Measurements from ENCODE around the gene KIAA0825. TPM values are rescaled to one million over a fixed set of nuclear protein-coding genes. Genes with fewer than 3 reads are reported as not detected.

The KIAA0825 gene, protein sequence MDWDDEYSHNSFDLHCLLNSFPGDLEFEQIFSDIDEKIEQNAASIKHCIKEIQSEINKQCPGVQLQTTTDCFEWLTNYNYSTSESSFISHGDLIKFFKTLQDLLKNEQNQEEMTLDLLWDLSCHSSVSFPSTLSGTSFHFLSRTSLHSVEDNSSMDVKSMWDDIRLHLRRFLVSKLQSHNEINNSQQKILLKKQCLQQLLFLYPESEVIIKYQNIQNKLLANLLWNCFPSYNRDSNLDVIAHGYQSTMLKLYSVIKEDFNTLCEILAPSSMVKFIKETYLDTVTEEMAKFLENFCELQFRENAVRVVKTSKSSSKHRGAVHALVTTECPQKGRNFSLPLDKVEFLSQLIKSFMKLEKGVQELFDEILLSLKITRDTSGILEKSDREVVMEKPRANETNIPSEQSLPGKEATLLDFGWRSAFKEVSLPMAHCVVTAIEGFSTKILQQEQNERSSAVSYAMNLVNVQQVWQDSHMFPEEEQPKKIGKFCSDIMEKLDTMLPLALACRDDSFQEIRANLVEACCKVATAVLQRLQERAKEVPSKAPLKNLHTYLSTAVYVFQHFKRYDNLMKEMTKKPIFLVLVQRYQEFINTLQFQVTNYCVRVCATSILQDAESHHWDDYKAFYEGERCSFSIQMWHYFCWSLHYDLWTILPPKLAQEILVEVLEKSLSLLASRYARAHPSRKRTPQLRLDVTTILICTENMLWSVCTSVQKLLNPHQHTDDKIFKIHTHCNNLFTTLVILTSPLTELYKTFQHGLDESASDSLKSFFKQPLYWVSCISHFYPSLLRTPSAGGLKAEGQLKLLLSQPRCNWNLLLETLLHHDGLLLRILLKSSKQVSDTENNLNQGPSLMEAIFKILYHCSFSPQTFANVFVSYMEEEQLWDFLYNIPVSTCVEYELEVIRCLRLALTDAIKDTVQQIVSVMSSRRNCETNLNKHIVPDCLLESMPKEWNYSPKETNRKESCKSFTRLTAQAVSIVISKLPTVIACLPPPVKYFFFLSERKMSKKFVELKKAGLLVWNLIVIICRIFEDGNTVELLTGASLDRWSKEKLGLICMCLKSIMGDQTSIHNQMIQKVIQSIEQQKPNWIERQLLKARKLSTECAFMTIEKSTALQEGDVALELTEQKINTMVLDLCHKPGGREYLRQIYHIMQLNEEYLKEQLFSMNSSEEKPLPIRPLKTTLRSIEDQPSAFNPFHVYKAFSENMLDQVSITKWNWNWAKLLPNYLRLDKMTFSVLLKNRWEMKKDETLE (N-terminal part only)
- total RNA-seq (1 to 10 TPM; 3.7 to 4.3 TPM), polyA plus RNA-seq (under 1 TPM in 1 of 2 donors, not detected in 1; 0.54 TPM)
- long read RNA-seq, donor 1, partial matches to known transcripts, result 0 of 6 reads
- long read RNA-seq, donor 1, other reads (novel, unspliced or antisense), result 6 of 6 reads
- long read RNA-seq, donor 2, partial matches to known transcripts, result 0 of 7 reads
- long read RNA-seq, donor 2, other reads (novel, unspliced or antisense), result 6 of 7 reads

DNA sequence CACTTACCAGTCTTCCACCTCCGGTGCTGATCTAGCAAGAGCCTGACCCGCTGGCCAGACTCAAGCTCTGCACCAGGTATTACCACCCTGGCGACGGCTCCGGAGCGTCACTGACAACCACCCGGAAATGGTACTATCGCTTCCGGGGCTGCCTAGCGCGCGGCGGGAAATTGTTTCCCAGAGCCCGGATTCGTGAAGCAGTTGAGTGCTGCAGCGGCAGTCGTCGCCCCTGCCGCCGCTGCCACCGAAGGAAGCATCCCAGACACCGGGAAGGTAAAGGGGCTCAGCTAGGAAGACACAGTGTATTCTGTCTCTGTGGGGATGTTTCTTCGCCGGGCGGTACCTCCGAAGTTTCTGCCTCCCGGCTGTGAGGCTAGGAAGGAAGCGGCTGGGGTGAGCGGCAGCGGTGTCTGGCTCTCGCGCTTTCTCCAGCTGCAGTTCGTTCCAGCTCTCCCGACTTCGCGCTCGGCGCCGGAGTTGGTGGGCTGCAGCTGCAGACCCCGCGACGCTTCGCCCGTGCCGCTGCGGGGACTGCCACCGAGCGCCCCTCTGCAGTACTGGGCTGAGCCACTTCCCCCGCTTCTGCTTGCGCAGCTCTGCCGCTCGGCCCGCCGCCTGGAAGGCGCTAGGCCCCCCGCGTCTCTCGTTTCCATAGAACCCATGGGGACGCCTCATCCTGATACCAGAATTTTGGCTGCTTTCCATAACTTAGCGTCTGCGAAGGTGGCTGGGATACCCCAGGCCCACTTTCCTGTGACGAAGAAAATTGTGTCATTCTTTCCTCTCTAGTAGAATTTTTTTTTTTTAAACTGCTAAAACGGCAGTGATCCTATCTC lies at the start of gene KIAA0825, which contains the start of gene SLF1:
TSS of gene KIAA0825 (minus strand) at position 112 of the 836 bp plus-strand sequence. CDS start 81,478 bp downstream, outside the sequence.
TSS of gene SLF1 (plus strand) at position 177 of the 836 bp plus-strand sequence. CDS start 10,142 bp downstream, outside the sequence.
- H3K9me3 ChIP-seq (ENCODE audit: control insufficient read depth, low read length), result no peaks in the 10 kb centered on the region
- H3K4me1 ChIP-seq (ENCODE audit: control insufficient read depth in 1 of 2, insufficient read depth in 2 of 2, low read length in 2 of 2), result no peaks in the 10 kb centered on the region
- no peaks in the 10 kb centered on the region for H3K27me3 ChIP-seq (ENCODE audit: control insufficient read depth in 1 of 2, insufficient read depth in 2 of 2, low read length in 1 of 2)
- 0 to 1% methylated on average over 57 to 63 of the region's 63 CpGs for WGBS, 2 donors
- no peaks in the 10 kb centered on the region for H3K36me3 ChIP-seq (ENCODE audit: control insufficient read depth in 1 of 2, insufficient read depth in 2 of 2, low read length in 1 of 2)
- DNase-seq, result peak; percentile 91 to 95
- peak; percentile 97 for ATAC-seq (ENCODE audit: low FRiP score)
- intact Hi-C loops (cut with DNase I), result no loop called here
- peak within 1 kb of the TSS; percentile 37 to 90 for H3K4me3 ChIP-seq (ENCODE audit: low read length in 2 of 2)
- H3K27ac ChIP-seq (ENCODE audit: low read depth in 1 of 2, low read length in 2 of 2), result no peak within 1 kb of the TSS

DNA sequence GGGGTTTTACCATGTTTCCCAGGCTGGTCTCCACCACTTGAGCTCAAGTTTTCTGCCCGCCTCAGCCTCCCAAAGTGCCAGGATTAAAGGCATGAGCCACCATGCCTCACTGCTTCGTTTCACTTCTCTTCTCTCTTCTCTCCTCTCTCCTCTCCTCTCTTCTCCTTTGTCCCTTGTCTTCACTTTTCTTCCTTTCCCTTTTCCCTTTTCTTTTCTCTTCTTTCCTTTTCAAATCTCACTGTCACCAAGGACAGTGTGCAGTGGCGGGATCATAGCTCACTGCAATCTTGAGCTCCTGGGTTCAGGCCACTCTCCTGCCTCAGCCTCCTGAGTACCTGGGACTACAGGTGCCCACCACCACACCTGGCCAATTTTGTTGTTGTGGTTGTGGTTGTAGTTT lies 49.5 kb upstream of the KIAA0825 start:
- no peaks in the 10 kb centered on the region for H3K27me3 ChIP-seq (ENCODE audit: control insufficient read depth in 1 of 2, insufficient read depth in 2 of 2, low read length in 1 of 2)
- ATAC-seq (ENCODE audit: low FRiP score), result no peak

DNA sequence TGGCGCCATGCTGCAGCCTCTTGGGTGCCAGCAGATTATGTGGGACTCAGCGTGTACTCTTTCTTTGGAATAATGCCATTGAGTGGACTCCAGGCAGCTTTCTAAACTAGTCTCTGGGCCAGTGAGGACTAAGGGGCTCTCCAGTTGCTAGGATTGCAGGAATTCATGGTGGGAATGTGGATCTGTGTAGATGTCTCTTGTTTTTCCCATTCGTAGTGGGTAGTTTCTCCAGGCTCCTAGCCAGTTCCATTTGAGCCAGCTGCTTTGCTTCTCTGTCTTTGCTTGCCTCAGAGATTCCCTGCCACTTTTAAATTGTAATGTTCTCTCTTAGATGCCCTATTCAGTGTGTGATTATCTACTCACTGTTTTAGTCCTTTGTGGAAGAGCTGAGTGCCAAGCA lies 42.7 kb upstream of the KIAA0825 start:
- DNase-seq (no peak), ATAC-seq (ENCODE audit: low FRiP score) (no peak)
- no peaks in the 10 kb centered on the region for H3K9me3 ChIP-seq (ENCODE audit: control insufficient read depth, low read length)
- no peak overlapping the region for H3K4me3 ChIP-seq (ENCODE audit: low read length in 2 of 2)
- no peaks in the 10 kb centered on the region for H3K36me3 ChIP-seq (ENCODE audit: control insufficient read depth in 1 of 2, insufficient read depth in 2 of 2, low read length in 1 of 2)
- intact Hi-C loops (cut with DNase I), result no loop called here
- H3K27me3 ChIP-seq (ENCODE audit: control insufficient read depth in 1 of 2, insufficient read depth in 2 of 2, low read length in 1 of 2), result no peaks in the 10 kb centered on the region
- H3K4me1 ChIP-seq (ENCODE audit: control insufficient read depth in 1 of 2, insufficient read depth in 2 of 2, low read length in 2 of 2), result no peaks in the 10 kb centered on the region
- 73 to 77% methylated on average over 3 of the region's 3 CpGs for WGBS, 2 donors
- no peak overlapping the region for H3K27ac ChIP-seq (ENCODE audit: low read depth in 1 of 2, low read length in 2 of 2)

More for the DNA sequence above, 49.5 kb upstream of the KIAA0825 start:
- intact Hi-C loops (cut with DNase I), result no loop called here
- no peaks in the 10 kb centered on the region for H3K4me1 ChIP-seq (ENCODE audit: control insufficient read depth in 1 of 2, insufficient read depth in 2 of 2, low read length in 2 of 2)
- DNase-seq, result no peak
- no peak overlapping the region for H3K27ac ChIP-seq (ENCODE audit: low read depth in 1 of 2, low read length in 2 of 2)
- no peaks in the 10 kb centered on the region for H3K9me3 ChIP-seq (ENCODE audit: control insufficient read depth, low read length)
- no peaks in the 10 kb centered on the region for H3K36me3 ChIP-seq (ENCODE audit: control insufficient read depth in 1 of 2, insufficient read depth in 2 of 2, low read length in 1 of 2)
- WGBS, 2 donors, result 97 to 99% methylated on average over 3 of the region's 3 CpGs
- no peak overlapping the region for H3K4me3 ChIP-seq (ENCODE audit: low read length in 2 of 2)

GRCh38 chr5:94660506-94660905 lies 42.1 kb upstream of the KIAA0825 start:
- Histone ChIP-seq H3K9me3 (ENCODE audit: control insufficient read depth, low read length) (no peaks in the 10 kb centered on the region), H3K4me1 (ENCODE audit: control insufficient read depth in 1 of 2, insufficient read depth in 2 of 2, low read length in 2 of 2) (no peaks in the 10 kb centered on the region), H3K27ac (ENCODE audit: low read depth in 1 of 2, low read length in 2 of 2) (no peak overlapping the region), H3K27me3 (ENCODE audit: control insufficient read depth in 1 of 2, insufficient read depth in 2 of 2, low read length in 1 of 2) (no peaks in the 10 kb centered on the region), H3K36me3 (ENCODE audit: control insufficient read depth in 1 of 2, insufficient read depth in 2 of 2, low read length in 1 of 2) (no peaks in the 10 kb centered on the region), H3K4me3 (ENCODE audit: low read length in 2 of 2) (no peak overlapping the region)
- 98% methylated on average over 8 of the region's 8 CpGs for WGBS, 2 donors
- ATAC-seq (ENCODE audit: low FRiP score) (no peak), DNase-seq (no peak)
- intact Hi-C loops (cut with DNase I), result no loop called here

DNA sequence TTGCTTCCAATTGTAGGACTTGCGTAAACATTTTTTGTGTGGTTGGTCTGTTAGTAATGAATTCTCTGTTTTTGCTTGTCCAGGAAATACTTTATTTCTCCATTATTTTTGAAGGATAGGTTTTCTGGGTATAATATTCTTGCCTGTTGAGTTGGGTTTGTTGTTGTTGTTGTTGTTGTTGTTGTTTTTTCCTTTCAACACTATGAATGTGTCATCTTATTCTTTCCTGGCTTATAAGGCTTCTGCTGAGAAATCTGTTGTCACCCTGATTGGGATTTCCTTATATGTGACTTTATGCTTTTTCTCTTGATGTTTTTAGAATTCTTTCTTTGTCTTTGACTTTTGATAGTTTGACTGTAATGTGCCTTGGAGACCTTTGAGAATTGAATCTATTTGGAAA lies 39.9 kb upstream of the KIAA0825 start:
- WGBS, 2 donors, result 95 to 97% methylated on average over 1 of the region's 1 CpG
- Histone ChIP-seq H3K4me1 (ENCODE audit: control insufficient read depth in 1 of 2, insufficient read depth in 2 of 2, low read length in 2 of 2) (no peaks in the 10 kb centered on the region), H3K9me3 (ENCODE audit: control insufficient read depth, low read length) (no peaks in the 10 kb centered on the region), H3K4me3 (ENCODE audit: low read length in 2 of 2) (no peak overlapping the region), H3K27me3 (ENCODE audit: control insufficient read depth in 1 of 2, insufficient read depth in 2 of 2, low read length in 1 of 2) (no peaks in the 10 kb centered on the region), H3K27ac (ENCODE audit: low read depth in 1 of 2, low read length in 2 of 2) (no peak overlapping the region), H3K36me3 (ENCODE audit: control insufficient read depth in 1 of 2, insufficient read depth in 2 of 2, low read length in 1 of 2) (no peaks in the 10 kb centered on the region)
- intact Hi-C loops (cut with DNase I), result no loop called here
- no peak for ATAC-seq (ENCODE audit: low FRiP score)
- DNase-seq, result no peak

- Histone ChIP-seq H3K4me1 (ENCODE audit: control insufficient read depth in 1 of 2, insufficient read depth in 2 of 2, low read length in 2 of 2) (no peaks in the 10 kb centered on the region), H3K36me3 (ENCODE audit: control insufficient read depth in 1 of 2, insufficient read depth in 2 of 2, low read length in 1 of 2) (no peaks in the 10 kb centered on the region), H3K27ac (ENCODE audit: low read depth in 1 of 2, low read length in 2 of 2) (no peak overlapping the region), H3K4me3 (ENCODE audit: low read length in 2 of 2) (no peak overlapping the region), H3K9me3 (ENCODE audit: control insufficient read depth, low read length) (no peaks in the 10 kb centered on the region), H3K27me3 (ENCODE audit: control insufficient read depth in 1 of 2, insufficient read depth in 2 of 2, low read length in 1 of 2) (no peaks in the 10 kb centered on the region)
- ATAC-seq (ENCODE audit: low FRiP score) (no peak), DNase-seq (no peak)
- intact Hi-C loops (cut with DNase I), result no loop called here
- WGBS, 2 donors, result 95 to 97% methylated on average over 1 of the region's 1 CpG
Observed at GRCh38 chr5:94649874-94650273, 31.5 kb upstream of the KIAA0825 start.

DNA sequence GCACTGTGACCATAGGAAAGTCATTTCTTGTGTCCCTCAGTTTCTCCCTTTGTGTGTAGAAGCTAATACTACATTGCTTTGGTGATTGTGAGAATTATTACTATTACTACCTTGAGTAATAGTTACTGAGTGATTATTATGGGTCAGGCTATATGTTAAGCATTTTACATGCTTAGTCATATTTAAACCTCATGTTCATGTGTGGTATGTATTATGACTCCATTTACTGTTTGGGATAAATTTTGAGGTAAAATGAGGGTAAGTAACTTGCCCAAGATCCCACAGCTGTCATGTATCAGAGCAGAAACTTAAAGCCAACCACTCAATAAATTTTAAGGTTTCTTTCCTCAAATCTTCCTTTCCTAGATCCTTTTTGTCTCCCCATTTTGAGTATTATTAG lies 28.4 kb upstream of the KIAA0825 start:
- Histone ChIP-seq H3K27ac (ENCODE audit: low read depth in 1 of 2, low read length in 2 of 2) (no peak overlapping the region), H3K9me3 (ENCODE audit: control insufficient read depth, low read length) (no peaks in the 10 kb centered on the region), H3K36me3 (ENCODE audit: control insufficient read depth in 1 of 2, insufficient read depth in 2 of 2, low read length in 1 of 2) (no peaks in the 10 kb centered on the region), H3K27me3 (ENCODE audit: control insufficient read depth in 1 of 2, insufficient read depth in 2 of 2, low read length in 1 of 2) (no peaks in the 10 kb centered on the region), H3K4me1 (ENCODE audit: control insufficient read depth in 1 of 2, insufficient read depth in 2 of 2, low read length in 2 of 2) (no peaks in the 10 kb centered on the region), H3K4me3 (ENCODE audit: low read length in 2 of 2) (no peak overlapping the region)
- DNase-seq (no peak), ATAC-seq (ENCODE audit: low FRiP score) (no peak)
- intact Hi-C loops (cut with DNase I), result no loop called here
